GM12864 (cell line): ENCODE data around the gene RAB31.

ENCODE experiments used
- DNase-seq: peaks from one replicate; pipeline ENCODE4 v3.0.0-alpha.2; 2011; ENCODE audit warnings: low read depth
- H3K4me3 ChIP-seq: 2 replicates; pipeline ENCODE4 v1.5.1; 2011; ENCODE audit warnings: mild to moderate bottlenecking, low read depth, low read length, control low read depth
- CTCF ChIP-seq: IDR thresholded peaks from 2 replicates; pipeline ENCODE4 v1.5.1; 2011; ENCODE audit warnings: low read depth, mild to moderate bottlenecking, moderate library complexity, low read length, control low read depth, inconsistent platforms; ENCODE audit errors: missing control alignments

Gene RAB31

GRCh38 chr18:9750112-9750511, 42.0 kb downstream of the RAB31 start:
- H3K4me3 ChIP-seq, result no peak overlapping the region
- no peak for TF ChIP-seq CTCF
- DNase-seq, result no peak

GRCh38 chr18:9750606-9751304, 42.7 kb downstream of the RAB31 start:
- no peak for DNase-seq
- no peak for TF ChIP-seq CTCF
- H3K4me3 ChIP-seq, result no peak overlapping the region

- no peak for TF ChIP-seq CTCF
- H3K4me3 ChIP-seq, result no peak overlapping the region
- no peak for DNase-seq
These were observed 43.4 kb downstream of the RAB31 start for GRCh38 chr18:9751371-9752031.

- no peak for TF ChIP-seq CTCF
- no peak for DNase-seq
- H3K4me3 ChIP-seq, result no peak overlapping the region
These were observed 45.7 kb downstream of the RAB31 start for GRCh38 chr18:9753846-9754245.

GRCh38 chr18:9755110-9755509, 47.0 kb downstream of the RAB31 start:
- no peak for DNase-seq
- TF ChIP-seq CTCF, result no peak
- no peak overlapping the region for H3K4me3 ChIP-seq

GRCh38 chr18:9755615-9756014, 47.5 kb downstream of the RAB31 start:
- no peak for DNase-seq
- TF ChIP-seq CTCF, result no peak
- no peak overlapping the region for H3K4me3 ChIP-seq
